H1 (cell line): ENCODE results near the gene NAMPT. TPM values are rescaled to one million over a fixed set of nuclear protein-coding genes. Genes with fewer than 3 reads are reported as not detected.

ENCODE experiments used
- CHD7 ChIP-seq: fragments of 300-600 bp; sonication (generic); IDR thresholded peaks from 2 replicates; pipeline ENCODE4 v1.7.1; 2012; ENCODE audit warnings: low read length, moderate library complexity, mild to moderate bottlenecking, inconsistent platforms; ENCODE audit not compliant: insufficient replicate concordance
- KDM4A ChIP-seq: IDR thresholded peaks from one replicate; pipeline ENCODE4 v1.7.1; 2012; ENCODE audit warnings: low read depth, mild to moderate bottlenecking, moderate library complexity, low read length, inconsistent platforms; ENCODE audit not compliant: severe bottlenecking
- PHF8 ChIP-seq: fragments of 200-600 bp; sonication (generic); conservative IDR thresholded peaks from 2 replicates; pipeline ENCODE4 v1.7.1; 2012; ENCODE audit warnings: low read depth, mild to moderate bottlenecking, inconsistent platforms, low read length, moderate library complexity
- RFX5 ChIP-seq: IDR thresholded peaks from 2 replicates; pipeline ENCODE4 v1.6.1; 2011; ENCODE audit warnings: low read depth, low read length, improper control_type of control experiment, borderline replicate concordance
- RNF2 ChIP-seq: fragments of 200-900, 300-1000 bp; sonication (generic); IDR thresholded peaks from 2 replicates; pipeline ENCODE4 v1.7.1; 2016; ENCODE audit warnings: borderline replicate concordance, low read depth, mild to moderate bottlenecking, antibody characterized with exemption, low read length; ENCODE audit not compliant: poor library complexity, severe bottlenecking; ENCODE audit errors: missing control alignments
- SAP30 ChIP-seq: fragments of 300-600 bp; sonication (generic); IDR thresholded peaks from 2 replicates; pipeline ENCODE4 v1.7.1; 2012; ENCODE audit warnings: low read length, moderate library complexity, mild to moderate bottlenecking, inconsistent platforms; ENCODE audit not compliant: insufficient read depth, insufficient replicate concordance
- SIRT6 ChIP-seq: IDR thresholded peaks from one replicate; pipeline ENCODE4 v1.7.1; 2012; ENCODE audit warnings: low read length, inconsistent platforms
- polyA plus RNA-seq, 7 experiments: library from polyadenylated mRNA; depleted of rRNA in 3 of 7; stranded (reverse) in 5 of 7; unstranded in 2 of 7; fragments of >200 nt in 5 of 7; fragments of 200-250 nt in 2 of 7; gene quantifications; 1 replicate in 5 of 7; 2 replicates in 1 of 7; 4 replicates in 1 of 7; pipeline versions ENCODE4 v1.2.1 to v1.2.3, GENCODE V29; 2011 to 2013; ENCODE audit warnings: missing spikeins in 2 of 7, mixed read lengths in 2 of 7
- total RNA-seq: library from RNA; stranded (reverse); fragmentation: NEBNext Ultra II Directional; extraction: Animal tissue kit (Norgen Biotek cat#: 25700); gene quantifications from 2 replicates; pipeline ENCODE4 v1.2.1, GENCODE V29; 2021

The NAMPT gene
- total and polyA plus RNA-seq, 2 of the 8 experiments (the other 6 are each of a cell fraction or from before 2014, with no cell fraction given): 15.4 to 95.9 TPM

GRCh38 chr7:106305732-106306131, 20.9 kb upstream of the NAMPT start (continued):
- TF ChIP-seq CHD7 (no peak), KDM4A (no peak), PHF8 (no peak), RNF2 (no peak), SAP30 (no peak), RFX5 (no peak), SIRT6 (no peak)
